ENCODE measurements around the gene C1orf174.

Gene C1orf174

GRCh38 chr1:3900150-3900968 is at the start of gene C1orf174:
TSS of gene C1orf174 (minus strand) at chr1:3900272. CDS start at chr1:3900186, 86 bp downstream.
- DNase-seq (ENCODE audit: low read depth, low spot score), result peak; percentile 99

GRCh38 chr1:3948344-3948743 is 48.3 kb upstream of the C1orf174 start:
- no peak for DNase-seq (ENCODE audit: low read depth, low spot score)

GRCh38 chr1:3945916-3946840 is 46.1 kb upstream of the C1orf174 start:
- DNase-seq (ENCODE audit: low read depth, low spot score), result no peak

GRCh38 chr1:3945222-3945621 is 45.1 kb upstream of the C1orf174 start:
- no peak for DNase-seq (ENCODE audit: low read depth, low spot score)

- DNase-seq (ENCODE audit: low read depth, low spot score), result no peak
Measured at GRCh38 chr1:3944578-3945125, 44.6 kb upstream of the C1orf174 start.

- DNase-seq (ENCODE audit: low read depth, low spot score), result no peak
Measured at GRCh38 chr1:3943806-3944577, 43.9 kb upstream of the C1orf174 start.

- no peak for DNase-seq (ENCODE audit: low read depth, low spot score)
Measured at GRCh38 chr1:3943123-3943431, 43.0 kb upstream of the C1orf174 start.

- DNase-seq (ENCODE audit: low read depth, low spot score), result no peak
Measured at GRCh38 chr1:3942416-3943122, 42.5 kb upstream of the C1orf174 start.

- DNase-seq (ENCODE audit: low read depth, low spot score), result no peak
Measured at GRCh38 chr1:3940754-3941345, 40.8 kb upstream of the C1orf174 start.

- no peak for DNase-seq (ENCODE audit: low read depth, low spot score)
Measured at GRCh38 chr1:3940081-3940753, 40.1 kb upstream of the C1orf174 start.

- DNase-seq (ENCODE audit: low read depth, low spot score), result no peak
Measured at GRCh38 chr1:3939242-3940080, 39.4 kb upstream of the C1orf174 start.

GRCh38 chr1:3932156-3932919 is 32.3 kb upstream of the C1orf174 start:
- no peak for DNase-seq (ENCODE audit: low read depth, low spot score)

GRCh38 chr1:3931007-3931912 is 31.2 kb upstream of the C1orf174 start:
- no peak for DNase-seq (ENCODE audit: low read depth, low spot score)

- no peak for DNase-seq (ENCODE audit: low read depth, low spot score)
Measured at GRCh38 chr1:3930301-3931006, 30.4 kb upstream of the C1orf174 start.

- DNase-seq (ENCODE audit: low read depth, low spot score), result no peak
Measured at GRCh38 chr1:3929126-3929525, 29.1 kb upstream of the C1orf174 start.

- no peak for DNase-seq (ENCODE audit: low read depth, low spot score)
Measured at GRCh38 chr1:3928586-3928985, 28.5 kb upstream of the C1orf174 start.

GRCh38 chr1:3926956-3927355 is 26.9 kb upstream of the C1orf174 start:
- no peak for DNase-seq (ENCODE audit: low read depth, low spot score)

All from astrocyte of the hippocampus (primary cell).